SW480 (cell line): ENCODE results near the gene POMC.
"Not testable (repeated sequence)": the region's sequence is repeated elsewhere in the genome, so short reads cannot be mapped to it uniquely, and the experiment has no call there.

Source experiments
- DNase-seq: peaks from one replicate; pipeline ENCODE4 v3.0.0-alpha.2; 2016; ENCODE audit warnings: low spot score

POMC gene

GRCh38 chr2:25176541-25177181, 8.3 kb upstream of the POMC start:
- DNase-seq = no peak

- DNase-seq = no peak
Observed at GRCh38 chr2:25176138-25176537, 7.8 kb upstream of the POMC start.

GRCh38 chr2:25174192-25174861, 5.9 kb upstream of the POMC start:
- no peak for DNase-seq

- no peak for DNase-seq
Observed at GRCh38 chr2:25173719-25174118, 5.3 kb upstream of the POMC start.

GRCh38 chr2:25170888-25171287, 2.5 kb upstream of the POMC start:
- no peak for DNase-seq

- DNase-seq = no peak
Observed at GRCh38 chr2:25169073-25169470, 692 bp upstream of the POMC start.

GRCh38 chr2:25165992-25166875, 2.1 kb downstream of the POMC start:
- DNase-seq = peak; percentile 79

GRCh38 chr2:25164561-25164960, 3.8 kb downstream of the POMC start:
- no peak for DNase-seq

- DNase-seq = not testable (repeated sequence)
Observed at GRCh38 chr2:25162061-25162460, 6.3 kb downstream of the POMC start.

GRCh38 chr2:25161055-25161781, 7.2 kb downstream of the POMC start:
- DNase-seq = no peak

GRCh38 chr2:25160376-25160775, 8.0 kb downstream of the POMC start:
- no peak for DNase-seq

GRCh38 chr2:25159949-25160348, 8.4 kb downstream of the POMC start:
- no peak for DNase-seq

- no peak for DNase-seq
Observed at GRCh38 chr2:25158096-25158852, 10.1 kb downstream of the POMC start.

GRCh38 chr2:25155401-25155800, 13.0 kb downstream of the POMC start:
- DNase-seq = no peak

- no peak for DNase-seq
Observed at GRCh38 chr2:25151718-25152117, 16.7 kb downstream of the POMC start.

- not testable (repeated sequence) for DNase-seq
Observed at GRCh38 chr2:25150993-25151392, 17.4 kb downstream of the POMC start.

- DNase-seq = no peak
Observed at GRCh38 chr2:25149646-25150045, 18.7 kb downstream of the POMC start.

GRCh38 chr2:25146896-25147295, 21.5 kb downstream of the POMC start:
- DNase-seq = no peak

GRCh38 chr2:25145803-25146202, 22.6 kb downstream of the POMC start:
- no peak for DNase-seq

- no peak for DNase-seq
Observed at GRCh38 chr2:25141120-25141519, 27.3 kb downstream of the POMC start.

- DNase-seq = not testable (repeated sequence)
Observed at GRCh38 chr2:25140535-25140934, 27.8 kb downstream of the POMC start.

- DNase-seq = no peak
Observed at GRCh38 chr2:25132693-25133092, 35.7 kb downstream of the POMC start.
